ENCODE data around the gene ANTXR1. TPM values are rescaled to one million over a fixed set of nuclear protein-coding genes. Genes with fewer than 3 reads are reported as not detected.

The ANTXR1 gene
- total RNA-seq, 1 donor from 2014 or later = 73.4 TPM

- DNase-seq (ENCODE audit: low spot score, unreplicated experiment) = no peak
- Mint-ChIP-seq H3K36me3 (ENCODE audit: insufficient read depth) (peaks cover 13% of the 10 kb centered on the region), H3K9me3 (ENCODE audit: low read depth) (no peaks in the 10 kb centered on the region), H3K4me3 (ENCODE audit: low read depth) (no peak overlapping the region), H3K27me3 (no peaks in the 10 kb centered on the region), H3K4me1 (ENCODE audit: low read depth) (no peaks in the 10 kb centered on the region), H3K27ac (no peak overlapping the region)
- no peak for TF ChIP-seq CTCF (IDR thresholded peaks at IDR 0.05; ENCODE audit: unreplicated experiment)
Measured at GRCh38 chr2:69166465-69166811, 153.5 kb downstream of the ANTXR1 start.

DNA sequence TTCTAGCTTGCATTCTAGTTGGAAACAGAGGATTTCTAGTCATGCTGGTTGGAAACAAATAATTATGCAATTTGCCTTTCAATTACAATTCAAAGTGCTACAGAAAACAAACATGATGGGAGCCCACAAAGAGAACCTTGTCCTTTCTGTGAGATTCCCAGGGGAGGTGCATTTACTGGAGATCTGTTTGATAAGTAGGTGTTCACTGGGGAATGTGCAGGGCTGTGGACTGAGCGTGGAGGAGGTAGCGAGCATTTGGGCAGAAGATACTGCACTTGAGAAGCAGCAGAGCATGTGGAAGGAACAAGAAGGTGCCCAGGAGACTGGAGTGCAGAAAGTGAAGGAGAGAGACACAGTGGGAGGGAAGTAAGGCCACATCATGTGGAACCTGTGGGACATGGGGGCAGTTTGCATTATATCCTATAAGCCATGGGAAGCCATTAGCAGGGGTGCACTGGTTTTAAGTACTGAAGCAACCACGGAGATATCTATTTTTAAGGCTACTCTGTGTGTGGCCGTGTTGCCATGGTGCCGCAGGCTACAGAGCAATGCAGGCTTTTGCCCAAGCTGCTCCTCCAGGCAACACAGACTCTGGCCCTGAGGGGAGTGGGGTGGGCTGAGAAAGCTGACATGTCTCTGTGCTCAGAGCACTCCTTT is 154.0 kb downstream of the ANTXR1 start:
- Mint-ChIP-seq H3K4me1 (ENCODE audit: low read depth) (no peaks in the 10 kb centered on the region), H3K36me3 (ENCODE audit: insufficient read depth) (peaks cover 13% of the 10 kb centered on the region), H3K4me3 (ENCODE audit: low read depth) (no peak overlapping the region), H3K27me3 (no peaks in the 10 kb centered on the region), H3K9me3 (ENCODE audit: low read depth) (no peaks in the 10 kb centered on the region), H3K27ac (no peak overlapping the region)
- TF ChIP-seq CTCF (IDR thresholded peaks at IDR 0.05; ENCODE audit: unreplicated experiment) = no peak
- no peak for DNase-seq (ENCODE audit: low spot score, unreplicated experiment)

GRCh38 chr2:69167469-69167822 is 154.5 kb downstream of the ANTXR1 start:
- H3K4me1 Mint-ChIP-seq (ENCODE audit: low read depth) = no peaks in the 10 kb centered on the region
- no peak for TF ChIP-seq CTCF (IDR thresholded peaks at IDR 0.05; ENCODE audit: unreplicated experiment)
- H3K9me3 Mint-ChIP-seq (ENCODE audit: low read depth) = no peaks in the 10 kb centered on the region
- H3K4me3 Mint-ChIP-seq (ENCODE audit: low read depth) = no peak overlapping the region
- no peak overlapping the region for H3K27ac Mint-ChIP-seq
- peaks cover 13% of the 10 kb centered on the region for H3K36me3 Mint-ChIP-seq (ENCODE audit: insufficient read depth)
- DNase-seq (ENCODE audit: low spot score, unreplicated experiment) = no peak
- H3K27me3 Mint-ChIP-seq = no peaks in the 10 kb centered on the region

DNA sequence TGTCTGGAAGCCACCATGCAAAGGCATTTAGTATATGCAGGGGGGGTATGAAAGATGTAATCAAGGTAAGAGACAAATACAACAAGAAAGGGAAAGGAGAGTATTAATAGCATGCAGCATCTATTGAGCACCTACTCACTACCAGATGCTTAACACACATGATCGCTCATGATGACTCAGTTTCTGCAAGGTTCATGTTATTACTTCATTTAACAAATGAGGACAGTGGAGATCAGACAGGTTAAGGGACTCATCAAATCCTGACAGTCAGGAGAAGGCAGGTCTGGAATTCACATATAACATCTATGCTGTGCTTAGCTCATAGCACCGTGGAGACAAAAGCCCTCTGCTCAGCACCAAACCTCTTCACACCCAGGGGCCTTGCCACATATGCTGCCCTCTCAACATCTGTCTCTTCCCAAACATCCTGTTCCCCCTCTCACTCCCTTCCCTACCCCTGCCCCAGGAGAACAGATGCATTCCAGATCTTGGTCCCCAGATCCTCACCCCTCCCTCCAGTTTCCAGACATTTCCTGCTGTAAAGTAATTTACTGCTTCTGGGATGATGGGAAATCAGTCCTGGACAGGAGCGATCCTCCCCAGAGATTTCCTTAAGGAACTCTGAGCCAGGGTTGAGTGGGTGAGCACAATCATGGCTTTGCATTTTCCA is 155.3 kb downstream of the ANTXR1 start:
- Mint-ChIP-seq H3K36me3 (ENCODE audit: insufficient read depth) (peaks cover 12% of the 10 kb centered on the region), H3K4me1 (ENCODE audit: low read depth) (no peaks in the 10 kb centered on the region), H3K9me3 (ENCODE audit: low read depth) (no peaks in the 10 kb centered on the region), H3K27me3 (no peaks in the 10 kb centered on the region), H3K27ac (no peak overlapping the region), H3K4me3 (ENCODE audit: low read depth) (no peak overlapping the region)
- no peak for DNase-seq (ENCODE audit: low spot score, unreplicated experiment)
- no peak for TF ChIP-seq CTCF (IDR thresholded peaks at IDR 0.05; ENCODE audit: unreplicated experiment)

- Mint-ChIP-seq H3K27ac (no peak overlapping the region), H3K4me1 (ENCODE audit: low read depth) (no peaks in the 10 kb centered on the region), H3K36me3 (ENCODE audit: insufficient read depth) (peaks cover 10% of the 10 kb centered on the region), H3K27me3 (no peaks in the 10 kb centered on the region), H3K4me3 (ENCODE audit: low read depth) (no peak overlapping the region), H3K9me3 (ENCODE audit: low read depth) (no peaks in the 10 kb centered on the region)
- no peak for TF ChIP-seq CTCF (IDR thresholded peaks at IDR 0.05; ENCODE audit: unreplicated experiment)
- DNase-seq (ENCODE audit: low spot score, unreplicated experiment) = no peak
Measured at GRCh38 chr2:69168950-69169654, 156.1 kb downstream of the ANTXR1 start.

Measured in progenitor cell of endocrine pancreas (in vitro differentiated cells).